Mesenchymal stem cell (in vitro differentiated cells and primary cell): Measurements from ENCODE around the gene CDKN2AIP.

Experiments used
- DNase-seq: peaks from one replicate; pipeline ENCODE4 v3.0.0-alpha.2; 2013
- H2AFZ ChIP-seq: one replicate; pipeline ENCODE4 v1.6.1; 2013; ENCODE audit warnings: low read depth, mild to moderate bottlenecking, control low read depth, inconsistent platforms, low read length, moderate library complexity
- H2AK5ac ChIP-seq: 2 replicates; pipeline ENCODE4 v1.6.1; 2013; ENCODE audit warnings: low read length, moderate library complexity, mild to moderate bottlenecking, inconsistent platforms; ENCODE audit not compliant: severe bottlenecking
- H2BK120ac ChIP-seq: one replicate; pipeline ENCODE4 v1.6.1; 2013; ENCODE audit warnings: low read depth, mild to moderate bottlenecking, inconsistent platforms, low read length, moderate library complexity
- H2BK12ac ChIP-seq, 2 experiments: one replicate each; pipeline ENCODE4 v1.6.1; 2013; ENCODE audit warnings: inconsistent platforms in 2 of 2, low read length in 2 of 2, mild to moderate bottlenecking in 2 of 2, moderate library complexity in 2 of 2, control low read depth in 1 of 2
- H2BK15ac ChIP-seq: one replicate; pipeline ENCODE4 v1.6.1; 2013; ENCODE audit warnings: mild to moderate bottlenecking, low read depth, inconsistent platforms; ENCODE audit not compliant: poor library complexity, severe bottlenecking
- H2BK5ac ChIP-seq: 2 replicates; pipeline ENCODE4 v1.6.1; 2013; ENCODE audit warnings: low read depth, mild to moderate bottlenecking, low read length, control low read depth, inconsistent platforms; ENCODE audit not compliant: poor library complexity, severe bottlenecking
- H3K14ac ChIP-seq, 2 experiments: one replicate each; pipeline ENCODE4 v1.6.1; 2013; ENCODE audit warnings: inconsistent platforms in 2 of 2, low read length in 2 of 2, control low read depth in 1 of 2, mild to moderate bottlenecking in 1 of 2, moderate library complexity in 1 of 2
- H3K18ac ChIP-seq, 2 experiments: one replicate each; pipeline ENCODE4 v1.6.1; 2013; ENCODE audit warnings: inconsistent platforms in 2 of 2, low read length in 2 of 2, control low read depth in 1 of 2, low read depth in 1 of 2, mild to moderate bottlenecking in 1 of 2
- H3K23ac ChIP-seq, 2 experiments: one replicate each; pipeline ENCODE4 v1.6.1; 2013; ENCODE audit warnings: inconsistent platforms in 2 of 2, low read length in 2 of 2, mild to moderate bottlenecking in 2 of 2, moderate library complexity in 2 of 2, control low read depth in 1 of 2
- H3K27ac ChIP-seq: 2 replicates; pipeline ENCODE4 v1.5.1; 2013; ENCODE audit warnings: mild to moderate bottlenecking, moderate library complexity, low read length, control low read depth, inconsistent platforms; ENCODE audit not compliant: poor library complexity, severe bottlenecking
- H3K27me3 ChIP-seq, 2 experiments: 2 replicates each; pipeline versions ENCODE4 v1.6.1 to v1.7.0; 2013; ENCODE audit warnings: low read length in 2 of 2, mild to moderate bottlenecking in 2 of 2, moderate library complexity in 2 of 2, control low read depth in 1 of 2, inconsistent platforms in 1 of 2; ENCODE audit not compliant: control insufficient read depth in 1 of 2, insufficient read depth in 1 of 2
- H3K36me3 ChIP-seq, 2 experiments: 2 replicates each; pipeline versions ENCODE4 v1.6.1 to v1.7.0; 2013; ENCODE audit warnings: low read length in 2 of 2, control low read depth in 1 of 2, inconsistent platforms in 1 of 2, low read depth in 1 of 2, mild to moderate bottlenecking in 1 of 2; ENCODE audit not compliant: insufficient read depth in 2 of 2, control insufficient read depth in 1 of 2
- H3K4ac ChIP-seq, 2 experiments: one replicate each; pipeline ENCODE4 v1.6.1; 2013; ENCODE audit warnings: inconsistent platforms in 2 of 2, low read length in 2 of 2, mild to moderate bottlenecking in 2 of 2, moderate library complexity in 2 of 2, control low read depth in 1 of 2, low read depth in 1 of 2
- H3K4me1 ChIP-seq: 2 replicates; pipeline ENCODE4 v1.6.1; 2013; ENCODE audit warnings: low read depth, low read length, control low read depth; ENCODE audit not compliant: control insufficient read depth, insufficient read depth
- H3K4me2 ChIP-seq: 2 replicates; pipeline ENCODE4 v1.6.1; 2013; ENCODE audit warnings: low read length, mild to moderate bottlenecking, inconsistent platforms; ENCODE audit not compliant: poor library complexity, severe bottlenecking
- H3K4me3 ChIP-seq, 2 experiments: 2 replicates each; pipeline versions ENCODE4 v1.5.1 to v1.7.0; 2013; ENCODE audit warnings: low read length in 2 of 2, mild to moderate bottlenecking in 2 of 2, control low read depth in 1 of 2, low read depth in 1 of 2; ENCODE audit not compliant: insufficient read depth in 1 of 2
- H3K79me1 ChIP-seq: replicated peaks from 2 replicates; pipeline ENCODE4 v1.6.1; 2013; ENCODE audit warnings: mild to moderate bottlenecking, control low read depth, low read length, inconsistent platforms; ENCODE audit not compliant: poor library complexity, severe bottlenecking
- H3K9ac ChIP-seq: 2 replicates; pipeline ENCODE4 v1.7.0; 2013; ENCODE audit warnings: mild to moderate bottlenecking, low read length, moderate library complexity
- H3K9me3 ChIP-seq: 2 replicates; pipeline ENCODE4 v1.7.0; 2013; ENCODE audit warnings: mild to moderate bottlenecking, low read length; ENCODE audit not compliant: control insufficient read depth
- H4K8ac ChIP-seq: one replicate; pipeline ENCODE4 v1.6.1; 2013; ENCODE audit warnings: inconsistent platforms, mild to moderate bottlenecking, low read length, moderate library complexity
- H4K91ac ChIP-seq: one replicate; pipeline ENCODE4 v1.6.1; 2013; ENCODE audit warnings: mild to moderate bottlenecking, low read length, inconsistent platforms
- WGBS: methylation state at CpG from one replicate; pipeline ENCODE4 v1.1.7; 2013; ENCODE audit warnings: mixed read lengths; 5-methylcytosine and 5-hydroxymethylcytosine counted together

The CDKN2AIP gene

DNA sequence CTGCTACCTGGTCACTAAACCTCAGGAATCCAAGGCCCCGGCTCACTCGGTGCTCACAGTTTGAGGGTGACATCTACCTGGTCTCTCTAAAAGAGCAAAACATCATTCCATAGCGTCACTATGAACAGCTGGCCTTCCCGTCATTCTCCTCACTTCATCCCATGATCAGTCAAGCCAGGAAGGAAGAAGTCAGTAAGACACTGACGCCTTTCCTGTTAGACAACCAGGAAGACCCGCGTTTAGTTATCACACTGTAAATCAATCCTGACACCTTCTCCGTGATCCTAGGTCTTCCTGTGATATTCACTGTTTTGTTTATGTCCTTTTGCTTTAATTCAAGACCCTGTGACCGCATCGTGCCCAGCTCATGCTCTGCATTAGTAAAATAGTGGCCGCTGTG, 31.6 kb upstream of the CDKN2AIP start:
- DNase-seq = no peak
- Histone ChIP-seq H3K18ac (no peak overlapping the region), H2BK15ac (no peak overlapping the region), H3K4me3 (no peak overlapping the region), H2AK5ac (no peak overlapping the region), H2AFZ (no peak overlapping the region), H3K23ac (no peak overlapping the region), H3K14ac (no peak overlapping the region), H3K9ac (no peak overlapping the region), H2BK12ac (no peak overlapping the region), H3K4me1 (peaks cover 1% of the 10 kb centered on the region), H3K4me2 (no peak overlapping the region), H2BK5ac (no peak overlapping the region), H4K8ac (no peak overlapping the region), H3K27ac (no peak overlapping the region), H3K79me1 (no peaks in the 10 kb centered on the region), H2BK120ac (no peak overlapping the region), H3K9me3 (no peaks in the 10 kb centered on the region), H3K4ac (no peak overlapping the region), H3K27me3 (peaks cover 0 to 5% of the 10 kb centered on the region in 2 experiments), H3K36me3 (no peaks in the 10 kb centered on the region), H4K91ac (no peak overlapping the region)
- WGBS = 87% methylated on average over 11 of the region's 11 CpGs

GRCh38 chr4:183413234-183414200, 30.9 kb upstream of the CDKN2AIP start:
- no peak overlapping the region for H2BK15ac ChIP-seq
- H3K4me3 ChIP-seq = no peak overlapping the region
- no peak overlapping the region for H4K8ac ChIP-seq
- H2BK12ac ChIP-seq = no peak overlapping the region
- H3K9me3 ChIP-seq = no peaks in the 10 kb centered on the region
- no peak overlapping the region for H3K27ac ChIP-seq
- H4K91ac ChIP-seq = no peak overlapping the region
- H2AK5ac ChIP-seq = no peak overlapping the region
- H2BK120ac ChIP-seq = no peak overlapping the region
- H3K23ac ChIP-seq = no peak overlapping the region
- H3K4me2 ChIP-seq = no peak overlapping the region
- H3K14ac ChIP-seq = no peak overlapping the region
- no peaks in the 10 kb centered on the region for H3K36me3 ChIP-seq
- peaks cover 0 to 5% of the 10 kb centered on the region in 2 experiments for H3K27me3 ChIP-seq
- H3K18ac ChIP-seq = no peak overlapping the region
- no peak overlapping the region for H3K4ac ChIP-seq
- no peak overlapping the region for H2AFZ ChIP-seq
- 94% methylated on average over 28 of the region's 28 CpGs for WGBS
- no peak overlapping the region for H3K9ac ChIP-seq
- H3K79me1 ChIP-seq = no peaks in the 10 kb centered on the region
- peaks cover 1% of the 10 kb centered on the region for H3K4me1 ChIP-seq
- no peak for DNase-seq
- H2BK5ac ChIP-seq = no peak overlapping the region

- H3K9ac ChIP-seq = no peak overlapping the region
- H2AFZ ChIP-seq = no peak overlapping the region
- H3K79me1 ChIP-seq = no peaks in the 10 kb centered on the region
- no peak overlapping the region for H3K27ac ChIP-seq
- H3K4me3 ChIP-seq = no peak overlapping the region
- H4K8ac ChIP-seq = no peak overlapping the region
- H4K91ac ChIP-seq = no peak overlapping the region
- 90% methylated on average over 10 of the region's 10 CpGs for WGBS
- H3K4ac ChIP-seq = no peak overlapping the region
- H2BK5ac ChIP-seq = no peak overlapping the region
- DNase-seq = no peak
- H3K27me3 ChIP-seq = peaks cover 0 to 5% of the 10 kb centered on the region in 2 experiments
- H2AK5ac ChIP-seq = no peak overlapping the region
- no peak overlapping the region for H2BK120ac ChIP-seq
- H3K23ac ChIP-seq = no peak overlapping the region
- H3K18ac ChIP-seq = no peak overlapping the region
- H2BK15ac ChIP-seq = no peak overlapping the region
- peaks cover 2% of the 10 kb centered on the region for H3K4me1 ChIP-seq
- no peak overlapping the region for H3K4me2 ChIP-seq
- H3K14ac ChIP-seq = peak overlapping the region in 1 of 2 experiments; percentile 83
- H3K9me3 ChIP-seq = no peaks in the 10 kb centered on the region
- H2BK12ac ChIP-seq = no peak overlapping the region
- no peaks in the 10 kb centered on the region for H3K36me3 ChIP-seq
These were observed 27.3 kb upstream of the CDKN2AIP start for GRCh38 chr4:183416879-183417755.
